NCI-H1436 treated with DMSO at 0.1 percent for 48 hours (cell line): Measurements from ENCODE around the gene SLC13A4.
"Not testable (repeated sequence)": the region's sequence is repeated elsewhere in the genome, so short reads cannot be mapped to it uniquely, and the experiment has no call there.

Experiments
- DNase-seq: peaks from one replicate; lab custom pipeline; 2025; lab: John Stamatoyannopoulos, UW

Gene SLC13A4

GRCh38 chr7:135692055-135692454, 35.9 kb downstream of the SLC13A4 start:
- no peak for DNase-seq

GRCh38 chr7:135690566-135690965, 37.4 kb downstream of the SLC13A4 start:
- no peak for DNase-seq

- no peak for DNase-seq
Measured at GRCh38 chr7:135687466-135687865, 40.5 kb downstream of the SLC13A4 start.

- DNase-seq: no peak
Measured at GRCh38 chr7:135685306-135686084, 42.5 kb downstream of the SLC13A4 start.

- no peak for DNase-seq
Measured at GRCh38 chr7:135684699-135685098, 43.3 kb downstream of the SLC13A4 start.

- no peak for DNase-seq
Measured at GRCh38 chr7:135684136-135684535, 43.9 kb downstream of the SLC13A4 start.

GRCh38 chr7:135683609-135684008, 44.4 kb downstream of the SLC13A4 start:
- DNase-seq: no peak

- DNase-seq: no peak
Measured at GRCh38 chr7:135682191-135682590, 45.8 kb downstream of the SLC13A4 start.

- DNase-seq: no peak
Measured at GRCh38 chr7:135681762-135682161, 46.2 kb downstream of the SLC13A4 start.

- DNase-seq: no peak
Measured at GRCh38 chr7:135678612-135679575, 49.1 kb downstream of the SLC13A4 start.

GRCh38 chr7:135673360-135673706, 54.7 kb downstream of the SLC13A4 start:
- DNase-seq: no peak

GRCh38 chr7:135672560-135673359, 55.2 kb downstream of the SLC13A4 start:
- no peak for DNase-seq

GRCh38 chr7:135670179-135670578, 57.8 kb downstream of the SLC13A4 start:
- no peak for DNase-seq

GRCh38 chr7:135669774-135670173, 58.2 kb downstream of the SLC13A4 start:
- DNase-seq: no peak

GRCh38 chr7:135668852-135669395, 59.1 kb downstream of the SLC13A4 start:
- not testable (repeated sequence) for DNase-seq

GRCh38 chr7:135667626-135668025, 60.4 kb downstream of the SLC13A4 start:
- DNase-seq: not testable (repeated sequence)

GRCh38 chr7:135666846-135667245, 61.1 kb downstream of the SLC13A4 start:
- no peak for DNase-seq

GRCh38 chr7:135666156-135666555, 61.8 kb downstream of the SLC13A4 start:
- no peak for DNase-seq

GRCh38 chr7:135665042-135665441, 62.9 kb downstream of the SLC13A4 start:
- no peak for DNase-seq

- no peak for DNase-seq
Measured at GRCh38 chr7:135664046-135664589, 63.9 kb downstream of the SLC13A4 start.

- peak; percentile 49 for DNase-seq
Measured at GRCh38 chr7:135662373-135663114, 65.4 kb downstream of the SLC13A4 start, which contains the start of gene STMP1. STMP1 (plus strand) TSS chr7:135662514.
